ENCODE data around the gene TMEM42. TPM values are rescaled to one million over a fixed set of nuclear protein-coding genes. Genes with fewer than 3 reads are reported as not detected.

TMEM42 gene
- total RNA-seq, 1 experiment from 2014 or later: 15.0 TPM

- TF ChIP-seq ESRRA (CRISPR knock-in tag; IDR thresholded peaks at IDR 0.05; ENCODE audit: borderline replicate concordance) (no peak), MYBL2 (CRISPR knock-in tag; IDR thresholded peaks at IDR 0.05) (no peak), TP53 (CRISPR knock-in tag; IDR thresholded peaks at IDR 0.05) (no peak), E2F1 (CRISPR knock-in tag; IDR thresholded peaks at IDR 0.05) (no peak), USF1 (CRISPR knock-in tag; IDR thresholded peaks at IDR 0.05) (no peak), FOXP1 (CRISPR knock-in tag; IDR thresholded peaks at IDR 0.05; ENCODE audit: borderline replicate concordance) (no peak), SMAD3 (CRISPR knock-in tag; IDR thresholded peaks at IDR 0.05; ENCODE audit: borderline replicate concordance) (no peak)
Observed at GRCh38 chr3:44832032-44832431, 29.7 kb upstream of the TMEM42 start (continued).

- H3K4me1 Mint-ChIP-seq: no peaks in the 10 kb centered on the region
- H3K36me3 Mint-ChIP-seq: peaks cover 63% of the 10 kb centered on the region
- ATAC-seq (no peak), DNase-seq (ENCODE audit: low spot score) (no peak)
- peaks cover 17% of the 10 kb centered on the region for H3K9me3 Mint-ChIP-seq
- ChIA-PET CTCF (no interaction called here), POLR2A (no interaction called here)
- H3K27me3 Mint-ChIP-seq (ENCODE audit: low read depth): no peaks in the 10 kb centered on the region
- H3K27ac Mint-ChIP-seq: no peak overlapping the region
- H3K4me3 Mint-ChIP-seq: no peak overlapping the region
- no peak for TF ChIP-seq PRRX2 (CRISPR knock-in tag; IDR thresholded peaks at IDR 0.05)
- TF ChIP-seq E2F5 (CRISPR knock-in tag; IDR thresholded peaks at IDR 0.05): no peak
- no peak for TF ChIP-seq ZNF423 (CRISPR knock-in tag; IDR thresholded peaks at IDR 0.05)
- TF ChIP-seq ZNF532 (CRISPR knock-in tag; IDR thresholded peaks at IDR 0.05; ENCODE audit: borderline replicate concordance): no peak
- no peak for TF ChIP-seq ZNF263 (CRISPR knock-in tag; IDR thresholded peaks at IDR 0.05; ENCODE audit: low read depth)
- no peak for TF ChIP-seq GTF2I (CRISPR knock-in tag; conservative IDR thresholded peaks at IDR 0.05)
- TF ChIP-seq TEAD4 (CRISPR knock-in tag; IDR thresholded peaks at IDR 0.05): no peak
- no peak for TF ChIP-seq CREB1 (CRISPR knock-in tag; IDR thresholded peaks at IDR 0.05)
- TF ChIP-seq MYBL2 (CRISPR knock-in tag; IDR thresholded peaks at IDR 0.05): no peak
- TF ChIP-seq ZNF121 (CRISPR knock-in tag; IDR thresholded peaks at IDR 0.05): no peak
- no peak for TF ChIP-seq NFATC4 (CRISPR knock-in tag; IDR thresholded peaks at IDR 0.05)
- TF ChIP-seq ATF2 (CRISPR knock-in tag; IDR thresholded peaks at IDR 0.05; ENCODE audit: borderline replicate concordance, low read depth): no peak
- no peak for TF ChIP-seq NFE2L1 (CRISPR knock-in tag; IDR thresholded peaks at IDR 0.05)
- no peak for TF ChIP-seq ZNF232 (CRISPR knock-in tag; IDR thresholded peaks at IDR 0.05)
- no peak for TF ChIP-seq SMAD3 (CRISPR knock-in tag; IDR thresholded peaks at IDR 0.05; ENCODE audit: borderline replicate concordance)
- TF ChIP-seq RORB (CRISPR knock-in tag; IDR thresholded peaks at IDR 0.05): no peak
- no peak for TF ChIP-seq MLX (CRISPR knock-in tag; IDR thresholded peaks at IDR 0.05)
Observed at GRCh38 chr3:44832965-44833364, 28.7 kb upstream of the TMEM42 start.
